ENCODE data around the gene KCNA2. TPM values are rescaled to one million over a fixed set of nuclear protein-coding genes. Genes with fewer than 3 reads are reported as not detected.

Gene KCNA2
- total and polyA plus RNA-seq, 2 donors (not counting 1 experiment from before 2014, with no cell fraction given), result 0.39 to 0.59 TPM

GRCh38 chr1:110555807-110556470, 50.2 kb downstream of the KCNA2 start:
- peaks cover 0 to 60% (median 23%) of the 10 kb centered on the region in 4 experiments for H3K27me3 ChIP-seq (replicated peaks in 1 of 4; ENCODE audit: control extremely low read depth in 1 of 4, control insufficient read depth in 3 of 4, insufficient read depth in 4 of 4, low read length in 3 of 4)

More at GRCh38 chr1:110555807-110556470, 50.2 kb downstream of the KCNA2 start:
- intact Hi-C loops (cut with micrococcal nuclease), result loop anchor here (1.0 kb wide), 3 partner anchors 210 to 274 kb away; no protein-coding TSS in a partner anchor
- WGBS (ENCODE audit: insufficient coverage), result 68% methylated on average over 9 of the region's 11 CpGs
- no peaks in the 10 kb centered on the region for H3K36me3 ChIP-seq (replicated peaks in 1 of 2; ENCODE audit: control extremely low read depth in 1 of 2, control insufficient read depth in 1 of 2, extremely low read depth in 1 of 2, insufficient read depth in 2 of 2, low read length in 1 of 2)
- H4K20me1 ChIP-seq (ENCODE audit: control insufficient read depth, insufficient read depth, low read length, poor library complexity, severe bottlenecking), result no peaks in the 10 kb centered on the region
- no peaks in the 10 kb centered on the region for H3K9me3 Mint-ChIP-seq (ENCODE audit: insufficient read depth)
- H3K27ac Mint-ChIP-seq, result no peak overlapping the region
- peaks cover 0 to 3% (median 0%) of the 10 kb centered on the region in 3 donors for H3K9me3 ChIP-seq (ENCODE audit: control extremely low read depth in 1 of 3, control insufficient read depth in 2 of 3, insufficient read depth in 1 of 3, low read length in 2 of 3)
- peak overlapping the region; percentile 58 for H2AFZ ChIP-seq (ENCODE audit: insufficient read depth, low read depth, low read length, poor library complexity, severe bottlenecking)
- no peak for DNase-seq
- TF ChIP-seq EZH2 (IDR thresholded peaks at IDR 0.05; ENCODE audit: borderline replicate concordance, insufficient read depth, low read depth, low read length, poor library complexity, severe bottlenecking), result no peak
- no peak for TF ChIP-seq CTCF (IDR thresholded peaks at IDR 0.05)
- H3K4me1 Mint-ChIP-seq, result peaks cover 4% of the 10 kb centered on the region
- CTCF ChIA-PET, result interaction anchor here (0.6 to 4.4 kb wide), 22 partner anchors 11 to 436 kb away, joined by 3 to 73 read pairs (median 6); partner anchors contain the start of gene KCNA2
- H3K79me2 ChIP-seq (ENCODE audit: control insufficient read depth, insufficient read depth, low read length), result no peaks in the 10 kb centered on the region
- no peak overlapping the region for H3K4me3 ChIP-seq (ENCODE audit: control extremely low read depth in 1 of 5, extremely low read depth in 1 of 5, insufficient read depth in 1 of 5, low read depth in 2 of 5, low read length in 4 of 5)
- H3K9ac ChIP-seq (ENCODE audit: low read length), result peak overlapping the region; percentile 25
- peak overlapping the region; percentile 75 for H3K4me2 ChIP-seq (replicated peaks; ENCODE audit: low read depth, low read length, poor library complexity, severe bottlenecking)
- peaks cover 9 to 12% of the 10 kb centered on the region in 2 donors for H3K4me1 ChIP-seq (ENCODE audit: control insufficient read depth in 2 of 2, insufficient read depth in 2 of 2, low read length in 2 of 2)
- no peak overlapping the region for H3K27ac ChIP-seq (ENCODE audit: low read length in 2 of 2)
- no peak overlapping the region for H3K4me3 Mint-ChIP-seq
- POLR2A ChIA-PET, result no interaction called here
- H3K27me3 Mint-ChIP-seq, result peaks cover 70% of the 10 kb centered on the region
- ATAC-seq (ENCODE audit: low read depth), result no peak

Data from B cell (primary cell).